Measurements from ENCODE around the gene MT1E. TPM values are rescaled to one million over a fixed set of nuclear protein-coding genes. Genes with fewer than 3 reads are reported as not detected.

The MT1E gene
- total and polyA plus RNA-seq, 2 of the 8 experiments (the other 6 are each of a cell fraction or from before 2014, with no cell fraction given): 7.9 to 117 TPM

DNA sequence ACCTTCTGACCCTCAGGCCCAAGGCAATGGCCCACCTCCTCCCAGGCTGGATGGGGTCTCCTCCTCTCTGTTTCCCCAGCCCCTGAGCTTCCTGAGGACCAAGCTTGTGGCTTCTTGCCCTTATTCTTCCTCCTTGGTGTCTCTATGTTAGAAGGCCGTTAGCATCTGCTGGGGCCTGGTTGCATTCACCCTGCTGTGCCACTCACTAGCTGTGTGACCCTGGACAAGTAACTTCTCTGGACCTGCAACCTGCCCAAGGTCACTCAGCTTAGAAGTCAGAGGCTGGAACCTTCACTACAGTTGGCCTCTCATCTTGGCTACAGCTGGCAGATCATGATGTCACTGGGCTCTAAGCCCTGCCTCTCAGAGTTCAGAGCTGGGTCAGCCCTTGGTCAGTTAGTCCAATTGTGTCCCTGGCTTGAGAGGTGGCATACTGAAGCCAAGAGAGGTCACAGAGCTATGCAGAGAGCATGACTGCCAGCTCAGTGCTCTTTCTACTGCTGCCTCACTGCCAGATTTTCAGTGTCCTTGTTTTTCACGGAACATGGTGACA, 14.2 kb upstream of the MT1E start:
- Histone ChIP-seq H3K4me1 (replicated peaks in 1 of 4; ENCODE audit: control insufficient read depth in 3 of 4, insufficient read depth in 4 of 4, low read length in 3 of 4) (peaks cover 7 to 21% (median 10%) of the 10 kb centered on the region in 4 experiments), H2BK15ac (ENCODE audit: low read length) (0 out of 2 replicates have a peak overlapping the region, but pooled peaks have one; percentile 9), H3K4ac (replicated peaks; ENCODE audit: insufficient read length, low read depth, low read length) (no peak overlapping the region), H2AK5ac (ENCODE audit: low read depth, low read length) (no peak overlapping the region), H3K36me3 (ENCODE audit: control insufficient read depth in 2 of 4, insufficient read depth in 4 of 4, low read length in 3 of 4) (no peaks in the 10 kb centered on the region), H3K23ac (ENCODE audit: insufficient read length) (no peak overlapping the region), H3K27ac (ENCODE audit: low read depth, low read length) (no peak overlapping the region), H3K9me3 (ENCODE audit: insufficient read depth in 2 of 2, low read depth in 1 of 2, low read length in 1 of 2) (no peaks in the 10 kb centered on the region), H4K91ac (replicated peaks; ENCODE audit: insufficient read length, low read length) (no peak overlapping the region), H3K23me2 (ENCODE audit: low read depth, low read length) (peaks cover 11% of the 10 kb centered on the region; the same call in 1 of the 2 replicates), H3K79me2 (ENCODE audit: control insufficient read depth in 1 of 2, insufficient read depth in 2 of 2, low read length in 2 of 2) (no peaks in the 10 kb centered on the region), H3K27me3 (replicated peaks in 1 of 4; ENCODE audit: control insufficient read depth in 3 of 4, extremely low read depth in 1 of 4, insufficient read depth in 3 of 4, low read length in 3 of 4) (peaks cover 27 to 75% (median 67%) of the 10 kb centered on the region in 4 experiments), H3K4me2 (ENCODE audit: insufficient read depth in 1 of 2, low read depth in 2 of 2, low read length in 2 of 2) (no peak overlapping the region; a peak in 1 of 4 replicates), H3K79me1 (ENCODE audit: low read depth, low read length) (no peaks in the 10 kb centered on the region), H3K56ac (replicated peaks; ENCODE audit: insufficient read length, low read depth, low read length) (no peak overlapping the region), H2AFZ (ENCODE audit: low read length) (no peak overlapping the region), H3K4me3 (ENCODE audit: extremely low read depth in 1 of 4, insufficient read depth in 2 of 4, low read depth in 3 of 4, low read length in 4 of 4) (no peak overlapping the region), H2BK5ac (ENCODE audit: low read depth, low read length) (no peak overlapping the region), H4K8ac (ENCODE audit: extremely low read depth, insufficient read depth, low read length) (peak overlapping the region; percentile 35; the same call in 1 of the 2 replicates), H2BK20ac (ENCODE audit: low read length) (no peak overlapping the region), H2BK12ac (ENCODE audit: low read depth, low read length) (peak overlapping the region; percentile 63; the same call in 1 of the 2 replicates), H3K14ac (ENCODE audit: insufficient read length) (no peak overlapping the region), H3K18ac (ENCODE audit: extremely low read depth, low read length) (no peak overlapping the region), H4K20me1 (replicated peaks in 1 of 2; ENCODE audit: control insufficient read depth in 1 of 2, insufficient read depth in 2 of 2, low read length in 2 of 2) (peaks cover 0 to 2% of the 10 kb centered on the region in 2 experiments), H3K9ac (replicated peaks in 1 of 4; ENCODE audit: extremely low read depth in 1 of 4, low read depth in 3 of 4, low read length in 3 of 4) (no peak overlapping the region), H2BK120ac (replicated peaks; ENCODE audit: low read depth, low read length) (no peak overlapping the region), H4K5ac (ENCODE audit: insufficient read length, low read depth, low read length) (no peak overlapping the region)
- WGBS, 2 experiments (ENCODE audit: extremely low coverage in 1 of 2, insufficient coverage in 1 of 2, insufficient read length in 1 of 2, insufficient replicate concordance in 2 of 2, low coverage in 1 of 2, low lambda C conversion rate in 2 of 2, missing lambda C conversion rate in 1 of 2): 84% methylated on average over 2 of the region's 2 CpGs; no CpG with 5 or more reads in 1 of the 2 experiments
- POLR2A ChIA-PET (ENCODE audit: partially characterized antibody): interaction anchor here (1.3 to 8.0 kb wide), 3 partner anchors 14 to 66 kb away, joined by 4 to 66 read pairs (median 5); partner anchors contain the start of gene MT1E
- FAIRE-seq (no peak), DNase-seq (ENCODE audit: low read depth in 1 of 2, low spot score in 2 of 2) (no peak)
- CTCF ChIA-PET (ENCODE audit: partially characterized antibody): interaction anchor here (1.0 to 2.1 kb wide), 5 partner anchors 10 to 91 kb away, joined by 3 to 12 read pairs (median 3); no protein-coding TSS in a partner anchor
- no peak for TF ChIP-seq HDAC6 (IDR thresholded peaks at IDR 0.05; ENCODE audit: low read depth, low read length)
- no peak for TF ChIP-seq EZH2 (IDR thresholded peaks at IDR 0.05; ENCODE audit: low read depth, low read length, severe bottlenecking)
- TF ChIP-seq SIX5 (IDR thresholded peaks at IDR 0.05; ENCODE audit: low read depth, low read length): no peak
- TF ChIP-seq KDM4A (IDR thresholded peaks at IDR 0.05; ENCODE audit: low read depth, low read length, severe bottlenecking): no peak
- no peak for TF ChIP-seq EGR1 (IDR thresholded peaks at IDR 0.05; ENCODE audit: borderline replicate concordance, low read depth, low read length)
- TF ChIP-seq SP2 (IDR thresholded peaks at IDR 0.05; ENCODE audit: low read length): no peak
- no peak for TF ChIP-seq TEAD4 (IDR thresholded peaks at IDR 0.05; ENCODE audit: low read depth, low read length)
- TF ChIP-seq, protein P1, sequence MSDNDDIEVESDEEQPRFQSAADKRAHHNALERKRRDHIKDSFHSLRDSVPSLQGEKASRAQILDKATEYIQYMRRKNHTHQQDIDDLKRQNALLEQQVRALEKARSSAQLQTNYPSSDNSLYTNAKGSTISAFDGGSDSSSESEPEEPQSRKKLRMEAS (IDR thresholded peaks at IDR 0.05): no peak
- no peak for TF ChIP-seq CTBP2 (IDR thresholded peaks at IDR 0.05; ENCODE audit: borderline replicate concordance, insufficient read depth, insufficient read length, low read length)
- TF ChIP-seq CHD1 (IDR thresholded peaks at IDR 0.05; ENCODE audit: low read depth, low read length): no peak
